ENCODE measurements around the gene AKR7A2.

DNA sequence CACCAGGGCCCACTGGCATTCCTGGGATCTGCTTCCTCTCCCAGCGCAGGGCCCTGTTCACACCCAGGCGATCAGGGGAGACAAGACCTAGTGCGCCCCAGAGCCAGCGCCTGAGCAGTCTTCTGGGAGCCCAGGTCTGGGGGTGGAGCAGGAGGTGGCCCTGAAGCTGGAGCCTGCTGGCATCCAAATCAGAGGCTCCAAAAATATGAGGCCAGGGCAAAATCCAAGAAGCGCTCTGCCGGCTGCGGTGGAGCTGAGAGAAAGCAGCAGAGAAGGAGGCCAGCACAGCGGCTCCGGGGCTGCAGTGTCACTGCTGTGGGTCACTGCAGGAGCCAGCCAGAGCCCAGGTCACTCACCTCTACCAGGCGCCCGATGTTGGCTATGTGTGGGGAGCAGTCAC lies 32.9 kb upstream of the AKR7A2 start:
- TF ChIP-seq CTCF (IDR thresholded peaks at IDR 0.05; ENCODE audit: insufficient read depth, low read depth, low read length) = no peak
- TF ChIP-seq EZH2 (IDR thresholded peaks at IDR 0.05; ENCODE audit: insufficient read depth, low read length) = no peak
